ENCODE data around the gene SLX1A.
"Not testable (repeated sequence)": the region's sequence is repeated elsewhere in the genome, so short reads cannot be mapped to it uniquely, and the experiment has no call there.

GRCh38 chr16:30193615-30194014 lies at the start of gene SLX1A, which contains the start of gene BOLA2B:
- TF ChIP-seq CTCF (conservative IDR thresholded peaks at IDR 0.05; ENCODE audit: low read depth in 2 of 2); JUNB (IDR thresholded peaks at IDR 0.05; ENCODE audit: unreplicated experiment); POLR2AphosphoS5 (IDR thresholded peaks at IDR 0.05; ENCODE audit: low read depth); EZH2 (IDR thresholded peaks at IDR 0.05; ENCODE audit: low read depth, unreplicated experiment); EZH2phosphoT487 (IDR thresholded peaks at IDR 0.05; ENCODE audit: unreplicated experiment); CREB1 (CRISPR knock-in tag; IDR thresholded peaks at IDR 0.05; ENCODE audit: low read depth); NANOG (IDR thresholded peaks at IDR 0.05; ENCODE audit: borderline replicate concordance); ZNF462 (CRISPR knock-in tag; IDR thresholded peaks at IDR 0.05): not testable (repeated sequence)
- TF ChIP-seq, protein P1, sequence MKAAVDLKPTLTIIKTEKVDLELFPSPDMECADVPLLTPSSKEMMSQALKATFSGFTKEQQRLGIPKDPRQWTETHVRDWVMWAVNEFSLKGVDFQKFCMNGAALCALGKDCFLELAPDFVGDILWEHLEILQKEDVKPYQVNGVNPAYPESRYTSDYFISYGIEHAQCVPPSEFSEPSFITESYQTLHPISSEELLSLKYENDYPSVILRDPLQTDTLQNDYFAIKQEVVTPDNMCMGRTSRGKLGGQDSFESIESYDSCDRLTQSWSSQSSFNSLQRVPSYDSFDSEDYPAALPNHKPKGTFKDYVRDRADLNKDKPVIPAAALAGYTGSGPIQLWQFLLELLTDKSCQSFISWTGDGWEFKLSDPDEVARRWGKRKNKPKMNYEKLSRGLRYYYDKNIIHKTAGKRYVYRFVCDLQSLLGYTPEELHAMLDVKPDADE (IDR thresholded peaks at IDR 0.05), result not testable (repeated sequence)
- TF ChIP-seq, protein P2, sequence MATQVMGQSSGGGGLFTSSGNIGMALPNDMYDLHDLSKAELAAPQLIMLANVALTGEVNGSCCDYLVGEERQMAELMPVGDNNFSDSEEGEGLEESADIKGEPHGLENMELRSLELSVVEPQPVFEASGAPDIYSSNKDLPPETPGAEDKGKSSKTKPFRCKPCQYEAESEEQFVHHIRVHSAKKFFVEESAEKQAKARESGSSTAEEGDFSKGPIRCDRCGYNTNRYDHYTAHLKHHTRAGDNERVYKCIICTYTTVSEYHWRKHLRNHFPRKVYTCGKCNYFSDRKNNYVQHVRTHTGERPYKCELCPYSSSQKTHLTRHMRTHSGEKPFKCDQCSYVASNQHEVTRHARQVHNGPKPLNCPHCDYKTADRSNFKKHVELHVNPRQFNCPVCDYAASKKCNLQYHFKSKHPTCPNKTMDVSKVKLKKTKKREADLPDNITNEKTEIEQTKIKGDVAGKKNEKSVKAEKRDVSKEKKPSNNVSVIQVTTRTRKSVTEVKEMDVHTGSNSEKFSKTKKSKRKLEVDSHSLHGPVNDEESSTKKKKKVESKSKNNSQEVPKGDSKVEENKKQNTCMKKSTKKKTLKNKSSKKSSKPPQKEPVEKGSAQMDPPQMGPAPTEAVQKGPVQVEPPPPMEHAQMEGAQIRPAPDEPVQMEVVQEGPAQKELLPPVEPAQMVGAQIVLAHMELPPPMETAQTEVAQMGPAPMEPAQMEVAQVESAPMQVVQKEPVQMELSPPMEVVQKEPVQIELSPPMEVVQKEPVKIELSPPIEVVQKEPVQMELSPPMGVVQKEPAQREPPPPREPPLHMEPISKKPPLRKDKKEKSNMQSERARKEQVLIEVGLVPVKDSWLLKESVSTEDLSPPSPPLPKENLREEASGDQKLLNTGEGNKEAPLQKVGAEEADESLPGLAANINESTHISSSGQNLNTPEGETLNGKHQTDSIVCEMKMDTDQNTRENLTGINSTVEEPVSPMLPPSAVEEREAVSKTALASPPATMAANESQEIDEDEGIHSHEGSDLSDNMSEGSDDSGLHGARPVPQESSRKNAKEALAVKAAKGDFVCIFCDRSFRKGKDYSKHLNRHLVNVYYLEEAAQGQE (IDR thresholded peaks at IDR 0.05; ENCODE audit: unreplicated experiment), result not testable (repeated sequence)
